HUDEP-2 (cell line): ENCODE results near the gene RNF144B.

Source experiments
- DNase-seq, 76 experiments: peaks; one replicate each; lab custom pipeline; 2025; ENCODE audit not compliant: unreplicated experiment in 76 of 76; lab: John Stamatoyannopoulos, UW

Gene RNF144B

GRCh38 chr6:18504232-18504596, 117.1 kb downstream of the RNF144B start:
- DNase-seq: no peak

- DNase-seq: no peak
Measured at GRCh38 chr6:18506382-18507017, 119.3 kb downstream of the RNF144B start.

- no peak for DNase-seq
Measured at GRCh38 chr6:18507018-18507415, 119.9 kb downstream of the RNF144B start.

- DNase-seq: no peak
Measured at GRCh38 chr6:18507561-18507960, 120.4 kb downstream of the RNF144B start.

- DNase-seq: no peak
Measured at GRCh38 chr6:18509871-18510643, 122.9 kb downstream of the RNF144B start.

- DNase-seq: no peak
Measured at GRCh38 chr6:18510644-18511033, 123.5 kb downstream of the RNF144B start.

DNA sequence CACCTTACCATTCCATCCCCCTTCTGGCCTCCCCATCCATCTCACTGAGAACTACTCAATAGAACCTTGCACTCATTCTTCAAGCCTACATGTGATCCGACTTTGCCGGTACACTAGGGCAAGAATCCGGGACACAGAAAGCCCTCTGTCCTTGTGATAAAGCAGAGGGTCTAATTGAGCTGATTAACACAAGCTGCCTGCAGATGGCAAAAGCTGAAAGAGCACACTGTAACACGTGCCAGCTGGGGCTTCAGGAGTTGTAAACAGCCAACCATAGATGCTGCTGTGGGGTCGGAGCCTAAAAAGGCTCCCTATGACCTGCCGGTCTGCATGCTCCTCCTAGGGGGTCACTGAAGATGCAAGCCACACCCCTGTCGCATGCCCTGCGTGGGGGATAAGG, 124.1 kb downstream of the RNF144B start:
- DNase-seq: no peak

DNA sequence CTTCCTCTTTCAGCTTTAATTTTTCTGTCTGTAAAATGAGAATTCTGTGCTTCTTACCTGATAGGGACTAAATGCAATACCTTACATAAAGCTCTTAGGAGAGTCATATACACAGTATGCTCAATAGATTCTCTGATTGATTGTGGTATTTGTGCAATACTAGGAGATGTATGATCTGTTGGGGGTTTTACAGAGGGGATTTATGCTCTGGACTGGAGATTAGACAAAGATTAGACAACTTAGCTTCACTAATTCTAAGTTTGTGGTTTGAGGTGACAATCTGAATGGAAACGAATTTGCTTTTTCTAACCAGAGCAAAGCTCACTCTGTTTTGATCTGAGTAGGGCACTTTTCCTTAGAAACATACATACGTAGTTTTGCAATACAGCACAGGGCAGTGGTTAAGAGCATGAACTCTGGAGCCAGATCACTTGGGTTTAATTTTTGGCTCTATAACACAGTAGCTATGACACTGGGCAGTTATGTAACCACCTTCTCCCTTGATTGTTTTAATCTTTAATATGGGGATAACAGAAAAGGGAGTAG, 126.2 kb downstream of the RNF144B start:
- no peak for DNase-seq

- no peak for DNase-seq
Measured at GRCh38 chr6:18514180-18514579, 127.0 kb downstream of the RNF144B start.

- no peak for DNase-seq
Measured at GRCh38 chr6:18515767-18516166, 128.6 kb downstream of the RNF144B start.
